H1 (cell line): ENCODE results near the gene CLBA1. TPM values are rescaled to one million over a fixed set of nuclear protein-coding genes. Genes with fewer than 3 reads are reported as not detected.

ENCODE experiments used
- CTCF ChIA-PET: fragments of 300-600 bp; sonication (Branson Sonifier 250); formaldehyde crosslinking; loops from one replicate; lab custom pipeline; 2021; ENCODE audit not compliant: partially characterized antibody; lab: Charles Lee
- POLR2A ChIA-PET: fragments of 300-600 bp; sonication (Branson Sonifier 250); formaldehyde crosslinking; loops from one replicate; lab custom pipeline; 2021; ENCODE audit warnings: inconsistent platforms; ENCODE audit not compliant: partially characterized antibody; lab: Charles Lee
- DNase-seq, 2 experiments: peaks; one replicate each; pipeline versions ENCODE4 v3.0.0 to v3.0.0-alpha.2; 2010 to 2022; ENCODE audit warnings: low spot score in 2 of 2, low read depth in 1 of 2, mixed read lengths in 1 of 2
- FAIRE-seq: peaks from 2 replicates; lab custom pipeline; 2011; peaks lifted over from hg19 to GRCh38; lab: Jason Lieb, UNC
- H2AFZ ChIP-seq: 2 replicates; pipeline ENCODE4 v1.8.1; 2012; ENCODE audit warnings: low read length, inconsistent platforms
- H2AK5ac ChIP-seq: 2 replicates; pipeline ENCODE4 v1.6.1; 2013; ENCODE audit warnings: low read depth, low read length
- H2BK120ac ChIP-seq: replicated peaks from 2 replicates; pipeline ENCODE3; 2013; ENCODE audit warnings: low read depth, low read length, inconsistent platforms
- H2BK12ac ChIP-seq: 2 replicates; pipeline ENCODE4 v1.6.1; 2013; ENCODE audit warnings: low read depth, low read length
- H2BK15ac ChIP-seq: 2 replicates; pipeline ENCODE4 v1.6.1; 2013; ENCODE audit warnings: low read length
- H2BK20ac ChIP-seq: 2 replicates; pipeline ENCODE4 v1.6.1; 2013; ENCODE audit warnings: low read length
- H2BK5ac ChIP-seq: 2 replicates; pipeline ENCODE4 v1.6.1; 2013; ENCODE audit warnings: low read depth, low read length
- H3K14ac ChIP-seq: 2 replicates; pipeline ENCODE4 v1.6.1; 2013; ENCODE audit warnings: inconsistent platforms; ENCODE audit not compliant: insufficient read length
- H3K18ac ChIP-seq: 2 replicates; pipeline ENCODE4 v1.6.1; 2013; ENCODE audit warnings: low read length; ENCODE audit errors: extremely low read depth
- H3K23ac ChIP-seq: 2 replicates; pipeline ENCODE4 v1.6.1; 2013; ENCODE audit warnings: inconsistent platforms; ENCODE audit not compliant: insufficient read length
- H3K23me2 ChIP-seq: 2 replicates; pipeline ENCODE4 v1.6.1; 2013; ENCODE audit warnings: low read depth, low read length
- H3K27ac ChIP-seq: 2 replicates; pipeline ENCODE4 v1.6.1; 2011; ENCODE audit warnings: low read depth, low read length, inconsistent platforms
- H3K27me3 ChIP-seq, 4 experiments: replicated peaks in 1 of 4; 1 replicate in 1 of 4; 2 replicates in 3 of 4; pipeline versions ENCODE4 v1.6.1 to v1.8.1; 2011 to 2013; ENCODE audit warnings: low read length in 3 of 4, mild to moderate bottlenecking in 3 of 4, inconsistent platforms in 2 of 4, mixed read lengths in 2 of 4, moderate library complexity in 1 of 4; ENCODE audit not compliant: control insufficient read depth in 3 of 4, insufficient read depth in 3 of 4; ENCODE audit errors: extremely low read depth in 1 of 4
- H3K36me3 ChIP-seq, 4 experiments: 2 replicates each; pipeline versions ENCODE4 v1.6.1 to v1.8.1; 2011 to 2013; ENCODE audit warnings: mild to moderate bottlenecking in 4 of 4, low read length in 3 of 4, moderate library complexity in 2 of 4, control low read depth in 1 of 4, inconsistent platforms in 1 of 4; ENCODE audit not compliant: insufficient read depth in 4 of 4, control insufficient read depth in 2 of 4
- H3K4ac ChIP-seq: replicated peaks from 2 replicates; pipeline ENCODE3; 2013; ENCODE audit warnings: low read length, low read depth, mixed read lengths, inconsistent platforms; ENCODE audit not compliant: insufficient read length
- H3K4me1 ChIP-seq, 4 experiments: replicated peaks in 1 of 4; 1 replicate in 1 of 4; 2 replicates in 3 of 4; pipeline versions ENCODE4 v1.6.1 to v1.8.1; 2011 to 2013; ENCODE audit warnings: low read length in 3 of 4, inconsistent platforms in 2 of 4, mixed read lengths in 1 of 4; ENCODE audit not compliant: insufficient read depth in 4 of 4, control insufficient read depth in 3 of 4
- H3K4me2 ChIP-seq, 2 experiments: 2 replicates each; pipeline versions ENCODE4 v1.6.1 to v1.8.1; 2011 to 2013; ENCODE audit warnings: low read depth in 2 of 2, low read length in 2 of 2, control low read depth in 1 of 2, inconsistent platforms in 1 of 2, mild to moderate bottlenecking in 1 of 2; ENCODE audit not compliant: insufficient read depth in 1 of 2
- H3K4me3 ChIP-seq, 4 experiments: fragments of 200-600, 300-600 bp in 1 of 4; sonication (generic), shearing (Covaris generic), sonication (Bioruptor Twin) in 1 of 4; 2 replicates each; pipeline versions ENCODE4 v1.5.1 to v1.8.1; 2011 to 2016; ENCODE audit warnings: low read length in 4 of 4, low read depth in 3 of 4, control low read depth in 2 of 4, inconsistent platforms in 2 of 4, mild to moderate bottlenecking in 2 of 4, mixed read lengths in 1 of 4, moderate library complexity in 1 of 4; ENCODE audit not compliant: insufficient read depth in 2 of 4; ENCODE audit errors: extremely low read depth in 1 of 4
- H3K56ac ChIP-seq: replicated peaks from 2 replicates; pipeline ENCODE3; 2013; ENCODE audit warnings: low read depth, mild to moderate bottlenecking, mixed read lengths, low read length, inconsistent platforms; ENCODE audit not compliant: insufficient read length
- H3K79me1 ChIP-seq: 2 replicates; pipeline ENCODE4 v1.6.1; 2013; ENCODE audit warnings: low read depth, low read length, control low read depth
- H3K79me2 ChIP-seq, 2 experiments: 2 replicates each; pipeline versions ENCODE4 v1.6.1 to v1.8.1; 2012 to 2013; ENCODE audit warnings: low read length in 2 of 2, mild to moderate bottlenecking in 2 of 2, inconsistent platforms in 1 of 2; ENCODE audit not compliant: insufficient read depth in 2 of 2, control insufficient read depth in 1 of 2
- H3K9ac ChIP-seq, 4 experiments: replicated peaks in 1 of 4; 1 replicate in 1 of 4; 2 replicates in 3 of 4; pipeline versions ENCODE4 v1.6.1 to v1.8.1; 2011 to 2013; ENCODE audit warnings: low read depth in 3 of 4, low read length in 3 of 4, control low read depth in 2 of 4, mild to moderate bottlenecking in 2 of 4, moderate library complexity in 2 of 4, inconsistent platforms in 1 of 4; ENCODE audit errors: extremely low read depth in 1 of 4
- H3K9me3 ChIP-seq, 2 experiments: 2 replicates each; pipeline versions ENCODE4 v1.6.1 to v1.8.1; 2012 to 2013; ENCODE audit warnings: mild to moderate bottlenecking in 2 of 2, moderate library complexity in 2 of 2, control low read depth in 1 of 2, inconsistent platforms in 1 of 2, low read depth in 1 of 2, low read length in 1 of 2, mixed read lengths in 1 of 2; ENCODE audit not compliant: insufficient read depth in 2 of 2
- H4K20me1 ChIP-seq, 2 experiments: replicated peaks in 1 of 2; 2 replicates each; pipeline versions ENCODE3 to v1.8.1; 2011 to 2013; ENCODE audit warnings: inconsistent platforms in 2 of 2, low read length in 2 of 2, mild to moderate bottlenecking in 1 of 2; ENCODE audit not compliant: insufficient read depth in 2 of 2, control insufficient read depth in 1 of 2
- H4K5ac ChIP-seq: 2 replicates; pipeline ENCODE4 v1.6.1; 2013; ENCODE audit warnings: low read length, low read depth, mixed read lengths, inconsistent platforms; ENCODE audit not compliant: insufficient read length
- H4K8ac ChIP-seq: 2 replicates; pipeline ENCODE4 v1.8.0; 2013; ENCODE audit warnings: mild to moderate bottlenecking, moderate library complexity, low read length, inconsistent platforms; ENCODE audit not compliant: insufficient read depth; ENCODE audit errors: extremely low read depth
- H4K91ac ChIP-seq: replicated peaks from 2 replicates; pipeline ENCODE3; 2013; ENCODE audit warnings: low read length, mixed read lengths, inconsistent platforms; ENCODE audit not compliant: insufficient read length
- BCL11A ChIP-seq, 2 experiments: IDR thresholded peaks; one replicate each; pipeline ENCODE4 v1.6.1; 2011; ENCODE audit warnings: low read depth in 2 of 2, low read length in 2 of 2, mild to moderate bottlenecking in 2 of 2
- CBX8 ChIP-seq: fragments of 300-800, 300-1000 bp; sonication (generic); IDR thresholded peaks from 2 replicates; pipeline ENCODE4 v1.7.1; 2016; ENCODE audit warnings: low read depth, low read length, borderline replicate concordance
- EGR1 ChIP-seq: IDR thresholded peaks from 2 replicates; pipeline ENCODE4 v1.6.1; 2011; ENCODE audit warnings: low read depth, low read length, borderline replicate concordance
- GABPA ChIP-seq: IDR thresholded peaks from 2 replicates; pipeline ENCODE4 v1.6.1; 2011; ENCODE audit warnings: mild to moderate bottlenecking, low read length, moderate library complexity, borderline replicate concordance; ENCODE audit not compliant: insufficient read depth
- JUN ChIP-seq: IDR thresholded peaks from 2 replicates; pipeline ENCODE4 v1.6.1; 2011; ENCODE audit warnings: low read depth, mild to moderate bottlenecking, improper control_type of control experiment, low read length
- KDM1A ChIP-seq: fragments of 200-600, 300-600 bp; sonication (generic); IDR thresholded peaks from 2 replicates; pipeline ENCODE4 v1.7.1; 2016; ENCODE audit warnings: mild to moderate bottlenecking, low read length, borderline replicate concordance
- POLR2AphosphoS5 ChIP-seq: IDR thresholded peaks from 2 replicates; pipeline ENCODE4 v1.6.1; 2011; ENCODE audit warnings: low read depth, low read length
- POU5F1 ChIP-seq: IDR thresholded peaks from 2 replicates; pipeline ENCODE4 v1.6.1; 2011; ENCODE audit warnings: low read depth, mild to moderate bottlenecking, low read length, moderate library complexity
- RFX5 ChIP-seq: IDR thresholded peaks from 2 replicates; pipeline ENCODE4 v1.6.1; 2011; ENCODE audit warnings: low read depth, low read length, improper control_type of control experiment, borderline replicate concordance
- TEAD4 ChIP-seq: IDR thresholded peaks from 2 replicates; pipeline ENCODE4 v1.6.1; 2012; ENCODE audit warnings: low read depth, low read length, inconsistent platforms, mixed read lengths
- WGBS, 2 experiments: shearing (Covaris generic) in 1 of 2; methylation state at CpG; one replicate each; pipeline versions ENCODE4 v1.1.6 to v1.1.7; 2013 to 2015; ENCODE audit warnings: low lambda C conversion rate in 2 of 2, mixed read lengths in 2 of 2, inconsistent platforms in 1 of 2, low coverage in 1 of 2, missing lambda C conversion rate in 1 of 2; ENCODE audit not compliant: insufficient replicate concordance in 2 of 2, insufficient coverage in 1 of 2, insufficient read length in 1 of 2; ENCODE audit errors: extremely low coverage in 1 of 2, missing lambda C conversion rate in 1 of 2; 5-methylcytosine and 5-hydroxymethylcytosine counted together
- polyA plus RNA-seq, 7 experiments: library from polyadenylated mRNA; depleted of rRNA in 3 of 7; stranded (reverse) in 5 of 7; unstranded in 2 of 7; fragments of >200 nt in 5 of 7; fragments of 200-250 nt in 2 of 7; gene quantifications; 1 replicate in 5 of 7; 2 replicates in 1 of 7; 4 replicates in 1 of 7; pipeline versions ENCODE4 v1.2.1 to v1.2.3, GENCODE V29; 2011 to 2013; ENCODE audit warnings: missing spikeins in 2 of 7, mixed read lengths in 2 of 7
- total RNA-seq: library from RNA; stranded (reverse); fragmentation: NEBNext Ultra II Directional; extraction: Animal tissue kit (Norgen Biotek cat#: 25700); gene quantifications from 2 replicates; pipeline ENCODE4 v1.2.1, GENCODE V29; 2021
- TF ChIP-seq, protein P1 (sequence below): IDR thresholded peaks from 2 replicates; pipeline ENCODE4 v1.6.1; 2011; ENCODE audit warnings: low read length, improper control_type of control experiment
- TF ChIP-seq, protein P2 (sequence below): IDR thresholded peaks from 2 replicates; pipeline ENCODE4 v1.6.1; 2012; ENCODE audit warnings: inconsistent platforms
- TF ChIP-seq, protein P3 (sequence below): IDR thresholded peaks from 2 replicates; pipeline ENCODE4 v1.6.1; 2012; ENCODE audit warnings: inconsistent platforms

Gene CLBA1
- total and polyA plus RNA-seq, 2 of the 8 experiments (the other 6 are each of a cell fraction or from before 2014, with no cell fraction given), result 1.6 to 2.4 TPM

DNA sequence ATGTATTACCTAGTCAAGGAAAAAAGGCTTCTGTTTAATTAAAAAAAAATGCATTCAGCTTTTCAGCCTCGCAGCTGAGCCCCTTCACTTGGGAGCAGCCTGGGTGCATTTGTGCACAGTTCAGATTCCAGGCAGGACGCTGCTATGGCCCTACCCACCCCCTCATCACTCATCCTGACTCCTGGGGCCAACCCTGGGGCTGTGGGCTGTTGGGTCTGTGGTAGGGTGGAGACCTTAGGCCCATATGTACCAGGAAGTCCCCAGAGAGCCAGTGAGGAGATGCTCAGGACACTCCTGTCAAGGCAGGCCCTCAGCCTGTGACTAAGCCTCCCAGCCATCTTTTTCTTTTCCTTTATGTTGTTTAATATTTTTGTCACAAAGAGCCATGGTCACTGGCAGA lies 44.6 kb downstream of the CLBA1 start:
- Histone ChIP-seq H3K9ac (no peak overlapping the region), H3K14ac (no peak overlapping the region), H3K9me3 (no peaks in the 10 kb centered on the region), H4K8ac (no peak overlapping the region), H2BK15ac (no peak overlapping the region), H2BK12ac (no peak overlapping the region), H3K27ac (no peak overlapping the region), H3K36me3 (no peaks in the 10 kb centered on the region), H2AFZ (no peak overlapping the region), H3K79me2 (no peaks in the 10 kb centered on the region), H3K23ac (no peak overlapping the region), H2BK120ac (no peak overlapping the region), H3K4me3 (no peak overlapping the region), H2AK5ac (no peak overlapping the region), H3K18ac (no peak overlapping the region), H4K5ac (no peak overlapping the region), H3K79me1 (no peaks in the 10 kb centered on the region), H3K56ac (no peak overlapping the region), H4K20me1 (no peaks in the 10 kb centered on the region), H3K4ac (no peak overlapping the region), H3K23me2 (no peaks in the 10 kb centered on the region), H3K4me2 (no peak overlapping the region), H4K91ac (no peak overlapping the region), H2BK20ac (no peak overlapping the region), H3K4me1 (no peaks in the 10 kb centered on the region), H3K27me3 (peaks cover 2 to 27% (median 20%) of the 10 kb centered on the region in 4 experiments), H2BK5ac (no peak overlapping the region)
- ChIA-PET POLR2A (no interaction called here), CTCF (interaction anchor here (0.6 to 1.6 kb wide), 4 partner anchors 13 to 806 kb away, joined by 4 to 5 read pairs (median 4); no protein-coding TSS in a partner anchor)
- 82% methylated on average over 2 of the region's 2 CpGs; no CpG with 5 or more reads in 1 of the 2 experiments for WGBS, 2 experiments
- FAIRE-seq (no peak), DNase-seq (no peak)
- no peak for TF ChIP-seq BCL11A (IDR thresholded peaks at IDR 0.05; ENCODE audit: low read depth in 2 of 2, low read length in 2 of 2)
- no peak for TF ChIP-seq CBX8
- TF ChIP-seq, protein P1, sequence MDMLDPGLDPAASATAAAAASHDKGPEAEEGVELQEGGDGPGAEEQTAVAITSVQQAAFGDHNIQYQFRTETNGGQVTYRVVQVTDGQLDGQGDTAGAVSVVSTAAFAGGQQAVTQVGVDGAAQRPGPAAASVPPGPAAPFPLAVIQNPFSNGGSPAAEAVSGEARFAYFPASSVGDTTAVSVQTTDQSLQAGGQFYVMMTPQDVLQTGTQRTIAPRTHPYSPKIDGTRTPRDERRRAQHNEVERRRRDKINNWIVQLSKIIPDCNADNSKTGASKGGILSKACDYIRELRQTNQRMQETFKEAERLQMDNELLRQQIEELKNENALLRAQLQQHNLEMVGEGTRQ, result no peak
- no peak for TF ChIP-seq JUN
- TF ChIP-seq TEAD4, result no peak
- TF ChIP-seq, protein P2, sequence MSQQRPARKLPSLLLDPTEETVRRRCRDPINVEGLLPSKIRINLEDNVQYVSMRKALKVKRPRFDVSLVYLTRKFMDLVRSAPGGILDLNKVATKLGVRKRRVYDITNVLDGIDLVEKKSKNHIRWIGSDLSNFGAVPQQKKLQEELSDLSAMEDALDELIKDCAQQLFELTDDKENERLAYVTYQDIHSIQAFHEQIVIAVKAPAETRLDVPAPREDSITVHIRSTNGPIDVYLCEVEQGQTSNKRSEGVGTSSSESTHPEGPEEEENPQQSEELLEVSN, result no peak
- TF ChIP-seq POLR2AphosphoS5, result no peak
- no peak for TF ChIP-seq POU5F1
- TF ChIP-seq, protein P3, sequence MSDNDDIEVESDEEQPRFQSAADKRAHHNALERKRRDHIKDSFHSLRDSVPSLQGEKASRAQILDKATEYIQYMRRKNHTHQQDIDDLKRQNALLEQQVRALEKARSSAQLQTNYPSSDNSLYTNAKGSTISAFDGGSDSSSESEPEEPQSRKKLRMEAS, result no peak
- no peak for TF ChIP-seq KDM1A
- no peak for TF ChIP-seq GABPA
- no peak for TF ChIP-seq RFX5
- TF ChIP-seq EGR1, result no peak
